Prostate gland (tissue), 2 donors: Measurements from ENCODE around the gene ZMYND10. TPM values are rescaled to one million over a fixed set of nuclear protein-coding genes. Genes with fewer than 3 reads are reported as not detected.

ENCODE experiments used
- DNase-seq: peaks from one replicate; pipeline ENCODE4 v3.0.0-alpha.2; 2019; ENCODE audit warnings: low spot score
- H3K27ac ChIP-seq, 2 donors: fragments of 200-600 bp; sonication (generic); 2 replicates each; pipeline ENCODE4 v1.5.1; 2017 to 2019
- H3K27me3 ChIP-seq: fragments of 200-600 bp; sonication (generic); replicated peaks from 2 replicates; pipeline ENCODE4 v1.5.1; 2019; ENCODE audit not compliant: insufficient read depth
- H3K36me3 ChIP-seq, 2 donors: fragments of 200-600 bp; sonication (generic); 1 replicate in 1 of 2; 2 replicates in 1 of 2; pipeline versions ENCODE4 v1.5.1 to v1.8.1; 2017 to 2019
- H3K4me1 ChIP-seq: fragments of 200-600 bp; sonication (generic); replicated peaks from 2 replicates; pipeline ENCODE4 v1.5.1; 2019
- H3K4me3 ChIP-seq, 2 donors: fragments of 200-600 bp; sonication (generic); 2 replicates each; pipeline ENCODE4 v1.5.1; 2017 to 2019
- H3K9me3 ChIP-seq: fragments of 200-600 bp; sonication (generic); 2 replicates; pipeline ENCODE4 v1.5.1; 2017
- POLR2A ChIP-seq: fragments of 450-650 bp; IDR thresholded peaks from one replicate; pipeline ENCODE4 v1.6.1; 2016; ENCODE audit warnings: antibody characterized with exemption, mild to moderate bottlenecking
- POLR2AphosphoS5 ChIP-seq: sonication (generic); formaldehyde crosslinking; IDR thresholded peaks from one replicate; pipeline ENCODE4 v1.6.1; 2017; ENCODE audit warnings: antibody characterized with exemption
- WGBS: methylation state at CpG from one replicate; pipeline ENCODE4 v1.1.5; 2018; 5-methylcytosine and 5-hydroxymethylcytosine counted together
- intact Hi-C: fragments of 100-400 bp; cut with DNase I; formaldehyde crosslinking; loops from one replicate; pipeline ENCODE4 v1.14.2; 2022
- total RNA-seq, 2 donors: library from RNA; depleted of rRNA; stranded (reverse); fragments of >200 nt; gene quantifications; one replicate each; pipeline ENCODE4 v1.1.0, GENCODE V29; 2016
- TF ChIP-seq, protein P1 (sequence below), 4 experiments: fragments of 200-600 bp in 2 of 4; fragments of 450-650 bp in 2 of 4; sonication (generic) in 2 of 4; IDR thresholded peaks; 1 replicate in 3 of 4; 2 replicates in 1 of 4; pipeline ENCODE4 v1.5.1; 2016 to 2019; ENCODE audit warnings: antibody characterized with exemption in 4 of 4, mild to moderate bottlenecking in 2 of 4, moderate library complexity in 2 of 4

The ZMYND10 gene
- total RNA-seq, 2 donors from 2014 or later, result 1.6 to 41.9 TPM

DNA sequence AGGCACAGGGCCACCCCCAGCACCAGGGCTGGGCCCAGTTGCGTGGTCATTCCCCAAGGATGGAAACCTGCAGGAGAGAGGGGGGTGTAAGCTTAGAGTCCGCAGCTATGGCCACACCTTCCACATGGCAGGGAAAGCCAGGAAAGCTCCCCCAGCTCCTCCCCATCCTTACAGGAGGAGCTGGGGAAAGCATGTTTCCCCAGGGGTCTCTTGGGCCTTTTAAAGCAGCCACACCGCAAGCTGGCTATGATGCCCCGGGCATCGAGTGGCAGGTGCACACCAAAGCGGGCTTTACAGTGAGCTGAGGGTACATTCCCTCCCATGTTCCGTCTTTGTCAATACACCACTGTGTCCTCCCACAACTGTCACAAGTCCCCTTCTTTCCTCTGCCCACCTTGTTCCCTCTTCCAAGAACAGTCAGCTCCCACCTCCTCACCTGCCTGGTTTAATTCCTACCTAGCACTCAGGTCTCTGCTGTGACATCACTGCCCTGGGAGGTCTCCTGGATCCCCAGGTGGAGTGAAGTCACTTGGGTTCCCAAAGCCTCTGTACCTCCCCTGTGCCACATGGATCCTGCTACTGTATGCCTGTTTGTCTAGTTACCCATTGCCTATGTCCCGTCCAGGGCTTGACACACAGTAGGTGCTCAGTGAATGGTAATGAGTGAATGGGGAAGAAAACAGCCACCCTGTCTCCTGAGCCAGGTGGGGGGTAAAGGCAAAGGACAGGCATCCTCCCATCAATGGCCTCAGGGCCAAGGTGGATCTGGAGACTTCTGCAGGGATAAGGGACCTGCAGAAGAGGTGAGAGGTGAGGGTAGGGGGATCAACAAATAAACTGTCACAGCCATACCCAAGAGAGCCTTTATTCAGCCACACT is 49.7 kb downstream of the ZMYND10 start:
- TF ChIP-seq, protein P1, sequence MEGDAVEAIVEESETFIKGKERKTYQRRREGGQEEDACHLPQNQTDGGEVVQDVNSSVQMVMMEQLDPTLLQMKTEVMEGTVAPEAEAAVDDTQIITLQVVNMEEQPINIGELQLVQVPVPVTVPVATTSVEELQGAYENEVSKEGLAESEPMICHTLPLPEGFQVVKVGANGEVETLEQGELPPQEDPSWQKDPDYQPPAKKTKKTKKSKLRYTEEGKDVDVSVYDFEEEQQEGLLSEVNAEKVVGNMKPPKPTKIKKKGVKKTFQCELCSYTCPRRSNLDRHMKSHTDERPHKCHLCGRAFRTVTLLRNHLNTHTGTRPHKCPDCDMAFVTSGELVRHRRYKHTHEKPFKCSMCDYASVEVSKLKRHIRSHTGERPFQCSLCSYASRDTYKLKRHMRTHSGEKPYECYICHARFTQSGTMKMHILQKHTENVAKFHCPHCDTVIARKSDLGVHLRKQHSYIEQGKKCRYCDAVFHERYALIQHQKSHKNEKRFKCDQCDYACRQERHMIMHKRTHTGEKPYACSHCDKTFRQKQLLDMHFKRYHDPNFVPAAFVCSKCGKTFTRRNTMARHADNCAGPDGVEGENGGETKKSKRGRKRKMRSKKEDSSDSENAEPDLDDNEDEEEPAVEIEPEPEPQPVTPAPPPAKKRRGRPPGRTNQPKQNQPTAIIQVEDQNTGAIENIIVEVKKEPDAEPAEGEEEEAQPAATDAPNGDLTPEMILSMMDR (IDR thresholded peaks at IDR 0.05), result no peak
- TF ChIP-seq POLR2AphosphoS5 (no peak), POLR2A (no peak)
- peaks cover 16% of the 10 kb centered on the region for H3K4me1 ChIP-seq
- no peaks in the 10 kb centered on the region for H3K9me3 ChIP-seq
- intact Hi-C loops, result no loop called here
- no peak overlapping the region for H3K27ac ChIP-seq
- no peaks in the 10 kb centered on the region for H3K36me3 ChIP-seq
- no peak for DNase-seq
- 84% methylated on average over 8 of the region's 8 CpGs for WGBS
- H3K27me3 ChIP-seq, result no peaks in the 10 kb centered on the region
- H3K4me3 ChIP-seq, result no peak overlapping the region

DNA sequence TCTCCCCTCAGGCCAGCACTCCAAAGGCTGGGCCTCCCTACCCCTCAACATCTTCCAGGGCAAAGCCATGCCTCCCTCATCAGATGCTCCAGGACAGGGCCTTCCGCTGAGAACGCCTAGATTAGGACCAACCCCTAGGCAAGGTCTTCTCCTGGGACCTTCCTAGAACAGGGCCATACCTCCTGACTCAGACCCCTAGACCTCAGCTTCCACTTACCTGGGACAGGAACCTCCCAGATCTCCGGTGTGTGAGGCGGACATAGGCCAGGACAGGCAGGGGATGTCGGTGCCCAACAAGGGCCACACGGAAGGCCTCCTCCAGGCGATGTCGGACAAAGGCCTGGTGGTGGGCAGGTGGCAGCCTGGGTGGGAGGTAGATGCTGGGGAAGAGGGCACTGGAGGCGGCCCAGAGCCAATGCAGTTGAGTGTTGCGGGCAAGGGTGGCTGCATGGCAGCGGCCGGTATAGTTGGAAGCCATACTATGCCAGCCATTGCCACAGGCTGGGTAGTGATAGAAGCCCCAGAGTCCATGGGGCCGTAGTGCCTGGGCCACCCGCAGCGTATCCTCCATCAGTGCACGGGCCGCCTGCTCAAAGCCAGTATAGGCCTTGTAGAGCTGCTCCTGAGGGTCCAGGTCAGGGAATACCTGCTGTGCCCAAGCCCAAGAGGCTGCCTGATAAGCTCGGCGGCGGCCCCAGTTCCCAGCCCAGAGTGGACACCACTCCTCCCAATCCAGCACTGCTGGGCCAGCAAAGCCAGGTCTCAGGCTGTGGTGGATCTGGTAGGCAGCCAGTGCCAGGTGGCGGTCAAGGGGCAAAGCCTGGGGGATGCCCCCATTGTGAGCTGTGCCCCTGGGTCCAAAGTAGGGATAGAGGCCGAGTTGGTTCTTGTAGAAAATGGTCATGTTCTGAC is 50.8 kb downstream of the ZMYND10 start:
- H3K27me3 ChIP-seq, result no peaks in the 10 kb centered on the region
- 94% methylated on average over 22 of the region's 22 CpGs for WGBS
- peaks cover 16% of the 10 kb centered on the region for H3K4me1 ChIP-seq
- TF ChIP-seq, protein P1 (IDR thresholded peaks at IDR 0.05), result no peak
- peaks cover 4% of the 10 kb centered on the region in 2 donors for H3K36me3 ChIP-seq
- no peak for DNase-seq
- intact Hi-C loops, result no loop called here
- no peak overlapping the region for H3K4me3 ChIP-seq
- H3K9me3 ChIP-seq, result no peaks in the 10 kb centered on the region
- H3K27ac ChIP-seq, result no peak overlapping the region

DNA sequence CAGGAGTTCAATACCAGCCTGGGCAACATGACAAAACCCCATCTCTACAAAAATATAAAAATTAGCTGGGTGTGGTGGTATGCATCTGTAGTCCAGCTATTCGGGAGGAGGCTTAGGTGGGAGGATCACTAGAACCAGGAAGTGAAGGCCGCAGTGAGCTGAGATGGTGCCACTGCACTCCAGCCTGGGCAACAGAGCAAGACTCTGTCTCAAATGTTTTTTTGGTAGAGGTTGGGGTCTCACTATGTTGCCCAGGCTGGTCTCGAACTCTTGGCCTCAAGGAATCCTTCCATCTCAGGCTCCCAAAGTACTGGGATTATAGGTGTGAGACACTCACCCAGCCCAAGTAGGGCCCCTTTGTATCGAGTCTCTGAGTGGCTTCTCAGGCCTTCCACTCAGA is 51.4 kb downstream of the ZMYND10 start:
- DNase-seq, result no peak
- TF ChIP-seq POLR2AphosphoS5 (no peak), POLR2A (no peak)
- TF ChIP-seq, protein P1 (IDR thresholded peaks at IDR 0.05), result no peak
- peaks cover 5 to 9% of the 10 kb centered on the region in 2 donors for H3K36me3 ChIP-seq
- H3K4me1 ChIP-seq, result peaks cover 16% of the 10 kb centered on the region
- no peak overlapping the region for H3K4me3 ChIP-seq
- H3K27ac ChIP-seq, result no peak overlapping the region
- H3K9me3 ChIP-seq, result no peaks in the 10 kb centered on the region
- intact Hi-C loops, result no loop called here
- H3K27me3 ChIP-seq, result no peaks in the 10 kb centered on the region
- WGBS, result 86% methylated on average over 4 of the region's 4 CpGs

DNA sequence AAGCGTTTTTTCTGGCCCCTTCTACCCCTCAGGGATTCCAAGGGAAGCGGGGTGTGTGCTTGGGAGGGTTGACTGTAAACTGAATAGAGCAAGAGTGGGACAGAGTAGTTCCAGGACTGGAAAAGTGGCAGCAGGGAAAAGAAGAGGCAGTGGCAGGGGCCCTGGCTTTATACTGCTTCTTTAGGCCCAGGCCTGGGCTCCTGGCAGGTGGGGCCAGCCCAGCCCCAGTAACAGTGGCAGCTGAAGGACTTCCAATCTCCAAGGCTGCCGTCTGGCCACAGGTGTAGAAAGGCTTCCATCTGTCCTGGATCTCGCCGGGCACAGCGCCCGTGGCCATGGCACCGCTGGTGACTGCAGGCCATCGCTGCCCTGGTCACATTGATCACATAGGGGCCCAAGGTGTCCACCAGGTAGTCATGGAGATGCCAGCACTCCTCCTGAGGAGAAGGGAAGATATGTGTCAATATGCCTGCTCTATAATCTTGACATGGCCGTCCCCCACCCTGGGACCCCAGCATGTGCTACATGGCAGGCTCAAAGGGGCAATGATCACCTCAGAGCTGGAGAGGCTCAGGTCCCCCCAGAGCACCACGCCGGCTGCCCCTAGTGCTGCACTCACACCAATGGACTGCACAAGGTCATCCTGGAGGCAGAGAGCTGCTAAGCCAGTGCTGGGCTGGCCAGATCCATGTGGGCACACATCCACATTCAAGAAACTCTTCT is 52.3 kb downstream of the ZMYND10 start:
- Histone ChIP-seq H3K27ac (peak overlapping the region; percentile 86 to 88), H3K4me3 (no peak overlapping the region)

More for the DNA sequence above, 52.3 kb downstream of the ZMYND10 start:
- Histone ChIP-seq H3K27me3 (no peaks in the 10 kb centered on the region), H3K9me3 (no peaks in the 10 kb centered on the region), H3K36me3 (peaks cover 5 to 18% of the 10 kb centered on the region in 2 donors), H3K4me1 (peaks cover 9% of the 10 kb centered on the region)
- WGBS, result 78% methylated on average over 12 of the region's 12 CpGs
- DNase-seq, result no peak
- no peak for TF ChIP-seq POLR2AphosphoS5
- no peak for TF ChIP-seq POLR2A
- TF ChIP-seq, protein P1 (IDR thresholded peaks at IDR 0.05), result no peak
- intact Hi-C loops, result no loop called here
